CD4-positive, alpha-beta memory T cell (primary cell): Measurements from ENCODE around the gene HELZ. TPM values are rescaled to one million over a fixed set of nuclear protein-coding genes. Genes with fewer than 3 reads are reported as not detected.
"Not testable (repeated sequence)": the region's sequence is repeated elsewhere in the genome, so short reads cannot be mapped to it uniquely, and the experiment has no call there.

ENCODE experiments used
- CTCF ChIA-PET: fragments of 350-600 bp; sonication (Branson Sonifier 250); formaldehyde crosslinking; loops from one replicate; lab custom pipeline; 2021; ENCODE audit warnings: inconsistent platforms; ENCODE audit not compliant: partially characterized antibody; lab: Charles Lee
- POLR2A ChIA-PET: fragments of 350-600 bp; sonication (Branson Sonifier 250); formaldehyde crosslinking; loops from one replicate; lab custom pipeline; 2021; ENCODE audit not compliant: partially characterized antibody; lab: Charles Lee
- DNase-seq, 5 donors: peaks; one replicate each; pipeline versions ENCODE4 v3.0.0 to v3.0.0-alpha.2; 2020 to 2022; ENCODE audit warnings: mixed read lengths in 1 of 5
- H3K27ac ChIP-seq: one replicate; pipeline ENCODE4 v1.7.0; 2013; ENCODE audit warnings: low read depth, low read length
- H3K27me3 ChIP-seq: 2 replicates; pipeline ENCODE4 v1.7.0; 2013; ENCODE audit warnings: mild to moderate bottlenecking, low read length, moderate library complexity; ENCODE audit not compliant: insufficient read depth
- H3K36me3 ChIP-seq: 2 replicates; pipeline ENCODE4 v1.7.0; 2013; ENCODE audit warnings: mild to moderate bottlenecking, low read length, moderate library complexity; ENCODE audit not compliant: insufficient read depth
- H3K4me1 ChIP-seq: 2 replicates; pipeline ENCODE4 v1.7.0; 2013; ENCODE audit warnings: mild to moderate bottlenecking, low read length, moderate library complexity; ENCODE audit not compliant: insufficient read depth
- H3K4me3 ChIP-seq, 2 donors: one replicate each; pipeline ENCODE4 v1.7.0; 2013; ENCODE audit warnings: low read length in 2 of 2, mild to moderate bottlenecking in 1 of 2
- H3K9me3 ChIP-seq, 2 donors: one replicate each; pipeline ENCODE4 v1.7.0; 2013; ENCODE audit warnings: low read length in 2 of 2, control low read depth in 1 of 2; ENCODE audit not compliant: control insufficient read depth in 1 of 2
- H3K27ac Mint-ChIP-seq, 7 donors: one replicate each; pipeline ENCODE4 v1.8.0; 2020 to 2021; ENCODE audit warnings: mixed read lengths in 7 of 7, mild to moderate bottlenecking in 6 of 7, inconsistent platforms in 3 of 7, moderate library complexity in 3 of 7
- H3K27me3 Mint-ChIP-seq, 2 donors: one replicate each; pipeline ENCODE4 v1.8.0; 2020 to 2021; ENCODE audit warnings: mixed read lengths in 2 of 2
- H3K36me3 Mint-ChIP-seq, 2 donors: one replicate each; pipeline ENCODE4 v1.8.0; 2020 to 2021; ENCODE audit warnings: mixed read lengths in 2 of 2, inconsistent platforms in 1 of 2, mild to moderate bottlenecking in 1 of 2
- H3K4me1 Mint-ChIP-seq, 4 donors: one replicate each; pipeline ENCODE4 v1.8.0; 2020 to 2021; ENCODE audit warnings: mixed read lengths in 4 of 4, mild to moderate bottlenecking in 1 of 4
- H3K4me3 Mint-ChIP-seq, 8 donors: one replicate each; pipeline ENCODE4 v1.8.0; 2020 to 2021; ENCODE audit warnings: mixed read lengths in 8 of 8, mild to moderate bottlenecking in 7 of 8, moderate library complexity in 6 of 8, inconsistent platforms in 3 of 8
- H3K9me3 Mint-ChIP-seq, 8 donors: one replicate each; pipeline ENCODE4 v1.8.0; 2020 to 2021; ENCODE audit warnings: mixed read lengths in 8 of 8, mild to moderate bottlenecking in 5 of 8, inconsistent platforms in 3 of 8, moderate library complexity in 1 of 8
- intact Hi-C: fragments of 100-400 bp; cut with micrococcal nuclease; formaldehyde crosslinking; loops from one replicate; pipeline ENCODE4 v1.15.1; 2023
- polyA plus RNA-seq, 2 donors: library from polyadenylated mRNA; unstranded; fragments of 300-500 nt; fragmentation: Illumina TruSeq; gene quantifications; one replicate each; pipeline ENCODE4 v1.2.3, GENCODE V29; 2021
- total RNA-seq, 2 experiments: library from RNA; stranded (reverse); gene quantifications; one replicate each; pipeline ENCODE4 v1.2.3, GENCODE V29; 2021

Gene HELZ
- total and polyA plus RNA-seq, 4 experiments from 2014 or later, result 32.0 to 104 (median 86.4) TPM

DNA sequence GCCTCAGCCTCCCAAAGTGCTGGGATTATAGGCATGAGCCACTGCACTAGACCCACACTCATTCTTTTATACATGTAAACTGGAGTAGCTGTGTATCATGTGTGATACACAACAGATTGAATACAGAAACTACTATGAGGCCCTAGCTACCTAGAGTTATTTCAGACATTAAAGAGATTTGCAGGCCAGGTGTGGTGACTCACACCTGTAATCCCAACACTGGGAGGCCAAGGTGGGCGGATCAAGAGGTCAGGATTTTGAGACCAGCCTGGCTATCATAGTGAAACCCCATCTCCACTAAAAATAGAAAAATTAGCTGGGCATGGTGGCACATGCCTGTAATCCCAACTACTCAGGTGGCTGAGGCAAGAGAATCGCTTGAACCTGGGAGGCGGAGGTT lies 41.8 kb upstream of the HELZ start:
- H3K36me3 Mint-ChIP-seq, H3K4me1 ChIP-seq, H3K4me1 Mint-ChIP-seq, H3K9me3 ChIP-seq, DNase-seq, POLR2A ChIA-PET, H3K4me3 ChIP-seq, H3K4me3 Mint-ChIP-seq, intact Hi-C loops, H3K27me3 ChIP-seq, H3K27ac ChIP-seq, H3K36me3 ChIP-seq, H3K9me3 Mint-ChIP-seq, H3K27me3 Mint-ChIP-seq, H3K27ac Mint-ChIP-seq: not testable (repeated sequence)
- CTCF ChIA-PET, result interaction anchor here (0.7 to 2.2 kb wide), 2 partner anchors 65 to 1240 kb away, joined by 3 to 8 read pairs; no protein-coding TSS in a partner anchor

DNA sequence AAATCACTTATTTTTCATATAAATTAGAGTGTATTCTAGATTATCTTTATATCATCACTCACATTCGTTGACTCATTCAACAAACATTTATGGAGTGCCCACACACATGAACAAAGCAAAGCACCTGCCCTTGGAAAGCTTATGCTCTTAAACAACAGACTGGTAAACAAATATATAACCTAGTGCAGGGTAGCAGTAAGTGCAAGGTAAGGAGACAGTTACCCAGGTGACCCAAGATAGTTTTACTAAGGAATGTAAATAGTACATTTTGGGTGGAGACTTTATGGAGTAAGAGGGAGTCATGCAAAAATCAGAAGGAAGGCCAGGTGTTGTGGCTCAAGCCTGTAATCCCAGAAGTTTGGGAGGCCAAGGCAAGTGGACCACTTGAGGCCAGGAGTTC lies 40.4 kb upstream of the HELZ start:
- Mint-ChIP-seq H3K4me1 (peaks cover 0 to 5% (median 2%) of the 10 kb centered on the region in 4 donors), H3K4me3 (no peak overlapping the region), H3K36me3 (no peaks in the 10 kb centered on the region), H3K27ac (peak overlapping the region in 1 of 7 donors; percentile 16), H3K27me3 (no peaks in the 10 kb centered on the region), H3K9me3 (no peaks in the 10 kb centered on the region)
- no peaks in the 10 kb centered on the region for H3K9me3 ChIP-seq
- no peak overlapping the region for H3K27ac ChIP-seq
- H3K4me1 ChIP-seq, result no peaks in the 10 kb centered on the region
- intact Hi-C loops, result no loop called here
- ChIA-PET CTCF (no interaction called here), POLR2A (interaction anchor here (1.4 kb wide), 1 partner anchor 40 kb away, joined by 5 read pairs; the partner anchor contains the start of gene HELZ)
- H3K4me3 ChIP-seq, result no peak overlapping the region
- DNase-seq, result no peak
- no peaks in the 10 kb centered on the region for H3K27me3 ChIP-seq
- no peaks in the 10 kb centered on the region for H3K36me3 ChIP-seq

- CTCF ChIA-PET, result no interaction called here
- intact Hi-C loops, result no loop called here
- Histone ChIP-seq H3K4me1 (no peaks in the 10 kb centered on the region), H3K9me3 (no peaks in the 10 kb centered on the region), H3K27ac (no peak overlapping the region), H3K4me3 (no peak overlapping the region), H3K36me3 (no peaks in the 10 kb centered on the region), H3K27me3 (no peaks in the 10 kb centered on the region)
- POLR2A ChIA-PET, result interaction anchor here (0.6 to 1.4 kb wide), 2 partner anchors 39 to 50 kb away, joined by 3 to 5 read pairs; partner anchors contain the start of gene HELZ
- no peak for DNase-seq
- H3K9me3 Mint-ChIP-seq, result no peaks in the 10 kb centered on the region
- no peak overlapping the region for H3K4me3 Mint-ChIP-seq
- no peaks in the 10 kb centered on the region for H3K36me3 Mint-ChIP-seq
- H3K27me3 Mint-ChIP-seq, result no peaks in the 10 kb centered on the region
- H3K27ac Mint-ChIP-seq, result no peak overlapping the region
- peaks cover 0 to 2% (median 0%) of the 10 kb centered on the region in 4 donors for H3K4me1 Mint-ChIP-seq
These were observed 38.9 kb upstream of the HELZ start for GRCh38 chr17:67283731-67284516.

DNA sequence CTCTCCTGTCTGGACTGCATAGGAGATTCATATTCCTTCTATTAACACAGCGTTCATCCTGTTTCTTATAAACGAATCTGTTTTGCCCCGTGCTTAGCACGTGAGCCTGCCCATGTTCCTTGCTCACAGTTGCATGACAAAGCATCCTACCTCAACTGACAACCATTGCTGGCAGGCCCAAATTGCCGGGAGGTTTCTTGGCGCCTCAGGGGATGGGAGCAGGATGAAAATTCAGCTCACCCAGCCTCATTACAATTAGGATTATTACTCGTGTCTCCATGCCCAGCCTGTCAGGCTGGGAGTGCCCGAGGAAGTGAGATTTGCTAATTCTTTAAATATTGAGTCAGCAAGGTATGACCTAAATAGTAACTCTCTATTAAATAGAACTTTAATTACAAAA lies 36.7 kb upstream of the HELZ start:
- DNase-seq, result no peak
- Histone ChIP-seq H3K9me3 (no peaks in the 10 kb centered on the region), H3K27me3 (no peaks in the 10 kb centered on the region), H3K4me1 (no peaks in the 10 kb centered on the region), H3K4me3 (no peak overlapping the region), H3K27ac (no peak overlapping the region), H3K36me3 (no peaks in the 10 kb centered on the region)
- H3K36me3 Mint-ChIP-seq, result no peaks in the 10 kb centered on the region
- H3K4me3 Mint-ChIP-seq, result no peak overlapping the region
- H3K9me3 Mint-ChIP-seq, result no peaks in the 10 kb centered on the region
- no peaks in the 10 kb centered on the region for H3K27me3 Mint-ChIP-seq
- no peak overlapping the region for H3K27ac Mint-ChIP-seq
- CTCF ChIA-PET, result no interaction called here
- no peaks in the 10 kb centered on the region for H3K4me1 Mint-ChIP-seq
- POLR2A ChIA-PET, result no interaction called here
- intact Hi-C loops, result no loop called here

DNA sequence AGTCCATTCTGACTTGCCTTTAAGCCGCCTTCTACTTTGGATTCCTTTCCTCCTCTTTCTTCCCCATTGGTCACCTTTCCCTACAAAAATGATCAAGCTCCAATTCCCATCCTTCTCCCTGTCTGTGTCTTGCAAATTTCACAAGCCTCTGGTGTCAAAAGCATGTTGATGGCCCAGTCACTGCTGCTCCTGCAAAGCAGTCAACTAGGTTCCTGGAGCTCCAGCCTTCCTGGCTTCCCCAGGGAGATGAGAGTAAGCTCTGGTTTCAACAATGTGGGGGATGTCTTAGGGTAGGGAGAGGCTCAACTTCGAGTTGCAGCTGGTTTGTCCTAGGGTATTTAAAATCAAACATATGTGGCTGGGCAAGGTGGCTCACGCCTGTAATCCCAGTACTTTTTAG lies 36.1 kb upstream of the HELZ start:
- DNase-seq, result no peak
- POLR2A ChIA-PET, result interaction anchor here (1.2 kb wide), 1 partner anchor 9 kb away, joined by 3 read pairs; no protein-coding TSS in a partner anchor
- no peak overlapping the region for H3K4me3 Mint-ChIP-seq
- no peaks in the 10 kb centered on the region for H3K9me3 Mint-ChIP-seq
- Histone ChIP-seq H3K27ac (no peak overlapping the region), H3K27me3 (no peaks in the 10 kb centered on the region), H3K4me3 (no peak overlapping the region), H3K9me3 (no peaks in the 10 kb centered on the region), H3K4me1 (no peaks in the 10 kb centered on the region), H3K36me3 (no peaks in the 10 kb centered on the region)
- intact Hi-C loops, result no loop called here
- no peaks in the 10 kb centered on the region for H3K27me3 Mint-ChIP-seq
- H3K4me1 Mint-ChIP-seq, result no peaks in the 10 kb centered on the region
- CTCF ChIA-PET, result interaction anchor here (1.4 to 2.3 kb wide), 2 partner anchors 13 to 60 kb away, joined by 3 to 7 read pairs; no protein-coding TSS in a partner anchor
- H3K36me3 Mint-ChIP-seq, result no peaks in the 10 kb centered on the region
- no peak overlapping the region for H3K27ac Mint-ChIP-seq

- ChIA-PET POLR2A (interaction anchor here (1.2 kb wide), 1 partner anchor 10 kb away, joined by 3 read pairs; no protein-coding TSS in a partner anchor), CTCF (interaction anchor here (1.4 to 2.3 kb wide), 2 partner anchors 14 to 59 kb away, joined by 3 to 7 read pairs; no protein-coding TSS in a partner anchor)
- no peaks in the 10 kb centered on the region for H3K27me3 ChIP-seq
- no peak overlapping the region for H3K4me3 ChIP-seq
- Mint-ChIP-seq H3K4me1 (no peaks in the 10 kb centered on the region), H3K27me3 (no peaks in the 10 kb centered on the region), H3K27ac (no peak overlapping the region), H3K4me3 (no peak overlapping the region), H3K36me3 (no peaks in the 10 kb centered on the region), H3K9me3 (no peaks in the 10 kb centered on the region)
- intact Hi-C loops, result no loop called here
- H3K36me3 ChIP-seq, result no peaks in the 10 kb centered on the region
- H3K9me3 ChIP-seq, result no peaks in the 10 kb centered on the region
- DNase-seq, result no peak
- no peaks in the 10 kb centered on the region for H3K4me1 ChIP-seq
- H3K27ac ChIP-seq, result no peak overlapping the region
These were observed 35.3 kb upstream of the HELZ start for GRCh38 chr17:67280279-67280678.

DNA sequence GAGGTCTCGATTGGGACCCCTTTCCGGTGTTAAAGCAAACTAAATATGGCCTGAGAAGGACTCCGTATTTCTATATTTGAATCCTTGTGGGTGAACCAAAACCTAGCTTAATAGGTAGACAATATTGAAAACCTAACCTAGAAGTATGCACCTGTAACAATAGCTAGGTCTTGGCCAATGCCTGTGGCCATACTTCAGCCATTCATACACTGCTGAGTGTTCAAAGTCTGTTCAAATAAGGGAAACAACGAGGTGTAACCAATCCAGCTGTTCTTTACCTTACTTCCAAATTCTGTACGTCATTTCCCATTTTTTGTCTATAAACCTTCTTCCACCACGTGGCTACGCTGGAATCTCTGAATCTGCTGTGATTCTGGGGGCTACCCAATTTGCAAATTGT lies 34.1 kb upstream of the HELZ start:
- POLR2A ChIA-PET, result no interaction called here
- no peak for DNase-seq
- Mint-ChIP-seq H3K4me3 (no peak overlapping the region), H3K9me3 (no peaks in the 10 kb centered on the region), H3K36me3 (no peaks in the 10 kb centered on the region), H3K4me1 (no peaks in the 10 kb centered on the region), H3K27ac (no peak overlapping the region), H3K27me3 (no peaks in the 10 kb centered on the region)
- Histone ChIP-seq H3K27me3 (no peaks in the 10 kb centered on the region), H3K9me3 (no peaks in the 10 kb centered on the region), H3K36me3 (no peaks in the 10 kb centered on the region), H3K4me3 (no peak overlapping the region), H3K27ac (no peak overlapping the region), H3K4me1 (no peaks in the 10 kb centered on the region)
- CTCF ChIA-PET, result interaction anchor here (1.1 to 2.3 kb wide), 2 partner anchors 15 to 57 kb away, joined by 3 to 7 read pairs; no protein-coding TSS in a partner anchor
- intact Hi-C loops, result no loop called here
